Measurements from ENCODE around the gene GRM1. TPM values are rescaled to one million over a fixed set of nuclear protein-coding genes. Genes with fewer than 3 reads are reported as not detected.

The GRM1 gene
- total RNA-seq, 2 experiments from 2014 or later, result not detected

DNA sequence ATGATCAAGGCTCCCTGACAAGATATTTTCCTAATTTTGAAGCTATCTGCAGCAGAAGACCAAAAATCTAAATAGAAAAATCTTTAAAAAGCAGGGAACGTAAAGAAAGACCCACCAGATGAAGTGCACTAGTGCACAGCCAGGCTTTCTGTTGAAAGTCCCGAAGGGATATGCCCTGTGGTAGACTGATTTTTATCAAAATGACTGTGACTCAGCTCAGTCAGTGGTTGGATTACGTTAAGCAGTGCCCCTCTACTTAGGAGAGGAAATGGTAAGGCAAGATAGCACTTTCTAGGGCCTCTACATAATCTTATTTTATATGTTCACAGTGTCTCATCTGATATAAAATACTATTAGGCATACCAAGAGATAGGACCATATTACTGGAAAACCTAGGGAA is 391.4 kb downstream of the GRM1 start:
- ATAC-seq (ENCODE audit: poor library complexity), result no peak
- no peaks in the 10 kb centered on the region for H3K9me3 Mint-ChIP-seq
- H3K27ac Mint-ChIP-seq, result no peak overlapping the region
- intact Hi-C loops (cut with DNase I, micrococcal nuclease), result no loop called here
- H3K36me3 Mint-ChIP-seq (ENCODE audit: low read depth), result no peaks in the 10 kb centered on the region
- H3K27me3 Mint-ChIP-seq, result peaks cover 4% of the 10 kb centered on the region
- H3K36me3 ChIP-seq (ENCODE audit: insufficient read depth, low read length), result no peaks in the 10 kb centered on the region
- no peak overlapping the region for H3K27ac ChIP-seq (ENCODE audit: low read depth in 1 of 2, low read length in 2 of 2)
- no peaks in the 10 kb centered on the region for H3K4me1 ChIP-seq (ENCODE audit: insufficient read depth, low read length)
- no peak overlapping the region for H3K4me3 Mint-ChIP-seq
- DNase-seq, result no peak
- H3K9me3 ChIP-seq (ENCODE audit: control insufficient read depth in 1 of 2, insufficient read depth in 1 of 2, low read length in 2 of 2), result peaks cover 0 to 3% of the 10 kb centered on the region in 2 experiments
- no peak overlapping the region for H3K4me3 ChIP-seq (ENCODE audit: low read length)
- ChIA-PET POLR2A (no interaction called here), CTCF (no interaction called here)
- TF ChIP-seq, protein P1, sequence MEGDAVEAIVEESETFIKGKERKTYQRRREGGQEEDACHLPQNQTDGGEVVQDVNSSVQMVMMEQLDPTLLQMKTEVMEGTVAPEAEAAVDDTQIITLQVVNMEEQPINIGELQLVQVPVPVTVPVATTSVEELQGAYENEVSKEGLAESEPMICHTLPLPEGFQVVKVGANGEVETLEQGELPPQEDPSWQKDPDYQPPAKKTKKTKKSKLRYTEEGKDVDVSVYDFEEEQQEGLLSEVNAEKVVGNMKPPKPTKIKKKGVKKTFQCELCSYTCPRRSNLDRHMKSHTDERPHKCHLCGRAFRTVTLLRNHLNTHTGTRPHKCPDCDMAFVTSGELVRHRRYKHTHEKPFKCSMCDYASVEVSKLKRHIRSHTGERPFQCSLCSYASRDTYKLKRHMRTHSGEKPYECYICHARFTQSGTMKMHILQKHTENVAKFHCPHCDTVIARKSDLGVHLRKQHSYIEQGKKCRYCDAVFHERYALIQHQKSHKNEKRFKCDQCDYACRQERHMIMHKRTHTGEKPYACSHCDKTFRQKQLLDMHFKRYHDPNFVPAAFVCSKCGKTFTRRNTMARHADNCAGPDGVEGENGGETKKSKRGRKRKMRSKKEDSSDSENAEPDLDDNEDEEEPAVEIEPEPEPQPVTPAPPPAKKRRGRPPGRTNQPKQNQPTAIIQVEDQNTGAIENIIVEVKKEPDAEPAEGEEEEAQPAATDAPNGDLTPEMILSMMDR (IDR thresholded peaks at IDR 0.05), result no peak
- no peaks in the 10 kb centered on the region for H3K27me3 ChIP-seq (ENCODE audit: control insufficient read depth in 1 of 2, insufficient read depth in 2 of 2, low read length in 2 of 2)
- no peaks in the 10 kb centered on the region for H3K4me1 Mint-ChIP-seq (ENCODE audit: low read depth)

DNA sequence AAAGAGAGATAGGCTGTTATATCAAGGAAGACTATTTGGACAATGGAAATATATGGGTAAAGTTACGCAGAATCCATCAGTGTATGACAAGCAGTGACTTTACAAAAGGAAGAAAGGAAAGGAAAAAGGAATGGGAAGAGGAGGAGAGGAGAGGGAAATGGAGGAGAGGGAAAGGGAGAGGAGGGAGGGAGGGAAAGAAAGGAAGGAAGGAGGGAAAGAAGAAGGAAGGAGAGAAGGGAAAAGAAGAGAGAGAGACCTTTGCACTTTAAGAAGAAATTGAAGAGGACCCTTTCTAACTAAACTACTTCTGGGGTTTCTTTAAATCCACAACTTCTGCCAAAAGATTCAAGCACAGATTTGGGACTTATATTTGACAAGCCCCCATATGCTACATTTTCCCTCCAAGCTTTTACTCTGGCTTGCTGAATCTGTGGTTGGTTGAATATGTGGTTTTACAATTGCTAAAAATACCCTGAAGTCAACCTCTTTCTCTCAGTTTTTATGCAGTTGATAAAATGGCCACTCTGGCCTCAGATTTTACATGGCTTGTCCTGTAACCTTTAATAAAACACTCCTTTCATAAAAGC is 394.0 kb downstream of the GRM1 start:
- peaks cover 0 to 3% of the 10 kb centered on the region in 2 experiments for H3K9me3 ChIP-seq (ENCODE audit: control insufficient read depth in 1 of 2, insufficient read depth in 1 of 2, low read length in 2 of 2)
- CTCF ChIA-PET, result no interaction called here
- Mint-ChIP-seq H3K9me3 (no peaks in the 10 kb centered on the region), H3K36me3 (ENCODE audit: low read depth) (no peaks in the 10 kb centered on the region), H3K4me3 (no peak overlapping the region), H3K27me3 (peaks cover 4% of the 10 kb centered on the region), H3K27ac (no peak overlapping the region), H3K4me1 (ENCODE audit: low read depth) (no peaks in the 10 kb centered on the region)
- POLR2A ChIA-PET, result no interaction called here
- H3K4me3 ChIP-seq (ENCODE audit: low read length), result no peak overlapping the region
- H3K27me3 ChIP-seq (ENCODE audit: control insufficient read depth in 1 of 2, insufficient read depth in 2 of 2, low read length in 2 of 2), result no peaks in the 10 kb centered on the region
- DNase-seq (no peak), ATAC-seq (ENCODE audit: poor library complexity) (no peak)
- H3K36me3 ChIP-seq (ENCODE audit: insufficient read depth, low read length), result no peaks in the 10 kb centered on the region
- intact Hi-C loops (cut with DNase I, micrococcal nuclease), result no loop called here
- no peaks in the 10 kb centered on the region for H3K4me1 ChIP-seq (ENCODE audit: insufficient read depth, low read length)
- no peak overlapping the region for H3K27ac ChIP-seq (ENCODE audit: low read depth in 1 of 2, low read length in 2 of 2)
- TF ChIP-seq, protein P1 (IDR thresholded peaks at IDR 0.05), result no peak

DNA sequence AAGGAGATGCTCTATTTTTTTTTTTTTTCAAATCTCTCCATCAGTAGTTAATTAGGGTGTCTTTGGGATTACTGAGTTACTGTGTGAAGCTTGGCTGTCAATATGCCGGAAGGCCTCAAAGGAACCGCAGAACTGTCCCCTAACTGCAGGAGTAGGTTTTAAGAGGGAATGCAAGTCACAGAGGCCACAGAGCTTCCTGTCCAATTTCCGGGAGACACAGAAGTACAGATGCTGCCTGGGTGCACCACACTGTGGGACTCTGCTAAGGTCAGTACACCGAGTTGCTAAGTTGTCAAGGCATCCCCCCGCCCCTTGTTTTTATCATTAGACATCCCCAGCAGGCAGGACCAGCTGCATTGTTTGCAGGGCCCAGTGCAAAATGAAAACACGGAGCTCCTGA is 394.6 kb downstream of the GRM1 start:
- Histone ChIP-seq H3K4me1 (ENCODE audit: insufficient read depth, low read length) (no peaks in the 10 kb centered on the region), H3K27ac (ENCODE audit: low read depth in 1 of 2, low read length in 2 of 2) (no peak overlapping the region), H3K9me3 (ENCODE audit: control insufficient read depth in 1 of 2, insufficient read depth in 1 of 2, low read length in 2 of 2) (peaks cover 0 to 3% of the 10 kb centered on the region in 2 experiments), H3K36me3 (ENCODE audit: insufficient read depth, low read length) (no peaks in the 10 kb centered on the region), H3K4me3 (ENCODE audit: low read length) (no peak overlapping the region), H3K27me3 (ENCODE audit: control insufficient read depth in 1 of 2, insufficient read depth in 2 of 2, low read length in 2 of 2) (no peaks in the 10 kb centered on the region)
- DNase-seq (no peak), ATAC-seq (ENCODE audit: poor library complexity) (no peak)
- POLR2A ChIA-PET, result no interaction called here
- intact Hi-C loops (cut with DNase I, micrococcal nuclease), result no loop called here
- H3K9me3 Mint-ChIP-seq, result no peaks in the 10 kb centered on the region
- CTCF ChIA-PET, result no interaction called here
- no peak overlapping the region for H3K27ac Mint-ChIP-seq
- TF ChIP-seq, protein P1 (IDR thresholded peaks at IDR 0.05), result no peak
- H3K4me1 Mint-ChIP-seq (ENCODE audit: low read depth), result no peaks in the 10 kb centered on the region
- no peak overlapping the region for H3K4me3 Mint-ChIP-seq
- peaks cover 4% of the 10 kb centered on the region for H3K27me3 Mint-ChIP-seq
- no peaks in the 10 kb centered on the region for H3K36me3 Mint-ChIP-seq (ENCODE audit: low read depth)

Data from CD4-positive, alpha-beta T cell (primary cell).